ENCODE measurements around the gene MOCS3.
"Not testable (repeated sequence)": the region's sequence is repeated elsewhere in the genome, so short reads cannot be mapped to it uniquely, and the experiment has no call there.

MOCS3 gene

GRCh38 chr20:50932016-50932485 is 26.6 kb upstream of the MOCS3 start:
- no peak for DNase-seq (ENCODE audit: low read depth)

DNA sequence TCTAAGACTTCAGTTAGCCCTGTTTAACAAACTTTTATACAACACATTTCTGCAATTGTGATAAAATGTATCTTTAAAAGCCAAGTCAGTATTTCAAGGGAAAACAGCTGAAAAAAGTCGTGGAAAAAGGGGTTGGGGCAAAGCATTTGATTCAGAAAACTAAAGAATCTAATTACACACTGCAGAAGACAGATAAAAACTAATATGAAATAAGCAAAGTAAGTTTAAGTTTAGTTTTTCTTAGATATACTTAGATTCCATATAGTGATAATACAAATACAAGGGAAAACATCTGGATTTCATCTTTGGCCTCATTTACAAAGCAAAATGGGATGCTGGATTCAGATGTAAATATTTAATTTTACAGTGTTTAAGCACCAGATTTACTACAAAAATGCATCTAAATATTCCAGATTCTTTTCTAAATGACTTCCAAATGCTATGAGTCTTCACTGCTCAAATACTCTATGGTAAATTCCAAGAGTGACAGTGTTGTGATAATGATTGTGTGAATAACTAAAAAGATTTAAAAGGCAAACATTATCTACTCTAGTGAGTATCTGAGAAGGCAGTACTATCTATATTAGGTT is 25.8 kb upstream of the MOCS3 start:
- no peak for DNase-seq (ENCODE audit: low read depth)

GRCh38 chr20:50933589-50933988 is 25.0 kb upstream of the MOCS3 start:
- DNase-seq (ENCODE audit: low read depth), result no peak

GRCh38 chr20:50943069-50943468 is 15.5 kb upstream of the MOCS3 start:
- DNase-seq (ENCODE audit: low read depth), result no peak

DNA sequence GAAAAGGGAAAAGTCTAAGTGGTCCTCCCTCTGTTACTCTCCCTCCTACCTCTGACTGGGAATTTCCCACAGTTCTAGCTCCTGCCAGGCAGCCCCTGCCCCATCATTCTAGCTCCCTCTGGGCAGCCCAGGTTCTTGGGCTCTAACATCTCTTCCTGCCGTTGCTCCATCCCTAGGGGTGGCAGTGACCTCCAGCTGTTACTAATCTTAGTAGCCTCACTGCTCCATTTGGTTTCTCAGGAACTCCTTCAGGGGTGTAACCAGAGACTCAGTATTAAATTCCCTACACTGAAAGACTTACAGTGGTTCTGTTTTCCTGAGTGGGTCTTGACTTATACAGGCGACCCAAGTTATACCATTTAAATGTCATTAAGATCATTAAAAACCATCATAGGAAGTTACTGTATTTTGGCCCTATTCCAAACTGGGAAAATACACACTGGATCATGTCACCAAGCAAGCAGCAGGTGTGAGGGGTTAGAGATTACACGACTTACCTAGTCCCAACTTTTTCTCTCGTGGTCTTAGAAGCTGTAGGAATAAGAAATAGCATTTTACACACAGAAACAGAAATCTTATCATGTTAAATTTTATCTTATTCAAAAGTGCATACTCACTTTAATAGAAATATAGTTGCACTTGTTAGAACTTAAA is 10.4 kb upstream of the MOCS3 start:
- DNase-seq (ENCODE audit: low read depth), result no peak

- DNase-seq (ENCODE audit: low read depth), result no peak
Measured at GRCh38 chr20:50953196-50953595, 5.4 kb upstream of the MOCS3 start.

DNA sequence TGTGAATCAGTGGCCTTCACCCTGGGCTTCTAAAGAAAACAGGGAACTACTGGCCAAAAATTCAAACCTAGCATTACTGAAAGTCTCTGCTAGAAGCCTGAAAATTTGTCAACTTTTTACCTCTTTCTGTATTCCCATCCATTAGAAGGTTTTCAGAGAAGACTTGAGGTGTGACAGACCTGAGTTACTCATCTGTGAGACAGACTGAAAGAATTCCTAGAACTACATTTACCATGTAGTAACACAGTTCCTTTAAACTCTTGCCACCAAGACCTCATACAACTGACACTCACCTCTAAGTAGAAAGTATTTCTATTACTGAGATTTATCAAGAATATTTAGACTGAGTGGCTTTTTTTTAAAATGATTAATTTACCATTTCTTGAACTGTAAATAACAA is 4.8 kb upstream of the MOCS3 start:
- no peak for DNase-seq (ENCODE audit: low read depth)

DNA sequence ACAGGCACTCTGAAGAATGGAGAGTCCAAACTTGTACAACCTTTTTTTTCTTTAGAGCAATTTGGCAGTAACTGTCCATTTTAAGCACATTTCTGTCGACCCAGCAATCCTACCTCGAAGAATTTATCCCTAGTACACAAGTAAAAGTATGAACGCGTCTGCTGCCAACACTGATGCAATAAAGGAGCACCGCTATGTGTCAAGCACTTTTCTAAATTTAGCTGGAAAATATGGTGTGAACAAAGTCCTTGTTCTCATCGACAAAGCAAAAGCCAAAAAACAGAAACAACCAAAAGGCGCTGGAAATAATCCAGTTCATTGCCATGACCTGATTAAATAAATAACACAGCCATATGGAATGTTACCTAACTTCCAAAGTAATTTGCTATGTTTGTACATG is 1.3 kb upstream of the MOCS3 start:
- DNase-seq (ENCODE audit: low read depth), result no peak

DNA sequence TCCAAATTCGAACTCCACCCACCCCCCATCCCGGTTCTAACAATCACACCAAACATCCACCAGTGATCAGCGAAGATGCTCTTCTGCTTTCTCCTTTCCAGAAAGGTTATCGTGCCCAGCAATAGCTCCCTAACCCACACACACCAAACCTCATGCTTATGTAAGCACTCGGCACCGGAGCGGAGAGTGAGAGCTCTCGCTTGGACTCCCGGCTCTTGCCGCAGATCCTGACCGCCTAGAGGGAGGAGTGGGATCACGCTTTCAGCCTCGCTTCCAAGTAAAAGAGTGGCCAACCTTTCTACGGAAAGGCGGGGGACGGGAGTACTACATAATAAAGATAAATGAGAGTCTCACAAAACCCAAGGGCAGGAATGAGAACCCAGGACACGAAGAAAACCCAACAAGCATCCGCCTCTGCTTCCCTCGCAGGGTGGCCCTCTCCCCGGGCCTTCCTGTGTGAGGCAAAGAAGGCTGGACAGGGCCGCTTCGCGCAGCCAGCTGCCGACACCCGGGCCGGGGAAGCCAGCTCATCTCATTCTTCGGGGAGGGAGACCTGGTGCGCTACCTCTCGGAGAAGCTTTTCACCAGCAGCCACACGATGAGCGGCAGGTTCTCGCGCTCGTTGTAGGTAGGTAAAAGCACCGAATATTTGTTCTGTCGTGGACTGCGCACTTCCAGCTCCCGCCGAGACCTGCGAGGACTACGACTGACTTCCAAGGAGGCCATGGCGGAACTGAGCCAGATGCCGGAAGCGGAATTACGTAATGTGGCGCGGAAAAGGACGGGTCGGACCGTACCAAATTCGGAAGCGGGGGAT is 612 bp upstream of the MOCS3 start, which contains the start of gene DPM1:
TSS of gene DPM1 (minus strand) at position 735 of the 817 bp plus-strand sequence. CDS start at position 726, 9 bp downstream.
- peak; percentile 80 for DNase-seq (ENCODE audit: low read depth)

DNA sequence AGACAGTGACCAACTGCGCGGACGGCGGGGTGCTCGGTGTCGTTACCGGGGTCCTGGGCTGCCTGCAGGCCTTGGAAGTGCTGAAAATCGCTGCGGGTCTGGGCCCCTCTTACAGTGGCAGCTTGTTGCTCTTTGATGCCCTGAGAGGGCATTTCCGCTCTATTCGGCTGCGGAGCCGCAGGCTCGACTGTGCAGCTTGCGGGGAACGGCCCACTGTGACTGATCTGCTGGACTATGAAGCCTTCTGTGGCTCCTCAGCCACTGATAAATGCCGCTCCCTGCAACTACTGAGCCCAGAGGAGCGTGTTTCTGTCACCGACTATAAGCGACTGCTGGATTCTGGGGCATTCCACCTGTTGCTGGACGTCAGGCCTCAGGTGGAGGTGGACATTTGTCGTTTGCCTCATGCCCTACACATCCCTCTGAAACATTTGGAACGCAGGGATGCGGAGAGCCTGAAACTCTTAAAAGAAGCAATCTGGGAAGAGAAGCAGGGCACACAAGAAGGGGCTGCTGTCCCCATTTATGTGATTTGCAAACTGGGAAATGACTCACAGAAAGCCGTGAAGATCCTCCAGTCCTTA is 1.0 kb downstream of the MOCS3 start:
- no peak for DNase-seq (ENCODE audit: low read depth)

DNA sequence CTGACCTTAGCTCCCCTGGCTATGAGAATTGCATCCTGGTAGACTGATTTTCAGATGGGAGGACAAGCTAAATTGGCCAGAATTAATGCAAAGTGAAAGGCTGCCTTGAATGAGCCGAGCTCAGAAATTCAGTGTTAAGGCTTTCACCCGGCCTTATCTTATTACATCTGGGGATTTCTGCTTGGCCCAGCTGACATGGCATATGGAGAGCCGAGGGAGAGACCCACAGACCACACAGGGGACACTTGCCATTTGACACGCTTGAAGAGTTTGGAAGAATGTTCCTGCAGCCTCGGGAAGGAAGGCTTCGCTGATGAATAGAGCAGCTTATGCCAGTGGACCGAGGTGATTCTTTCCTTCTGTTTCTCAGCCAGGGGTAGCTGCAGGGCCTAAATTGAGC is 9.0 kb downstream of the MOCS3 start:
- DNase-seq (ENCODE audit: low read depth), result no peak

GRCh38 chr20:50968289-50968688 is 9.7 kb downstream of the MOCS3 start:
- DNase-seq (ENCODE audit: low read depth), result no peak

- DNase-seq (ENCODE audit: low read depth), result no peak
Measured at GRCh38 chr20:50969435-50969834, 10.8 kb downstream of the MOCS3 start.

DNA sequence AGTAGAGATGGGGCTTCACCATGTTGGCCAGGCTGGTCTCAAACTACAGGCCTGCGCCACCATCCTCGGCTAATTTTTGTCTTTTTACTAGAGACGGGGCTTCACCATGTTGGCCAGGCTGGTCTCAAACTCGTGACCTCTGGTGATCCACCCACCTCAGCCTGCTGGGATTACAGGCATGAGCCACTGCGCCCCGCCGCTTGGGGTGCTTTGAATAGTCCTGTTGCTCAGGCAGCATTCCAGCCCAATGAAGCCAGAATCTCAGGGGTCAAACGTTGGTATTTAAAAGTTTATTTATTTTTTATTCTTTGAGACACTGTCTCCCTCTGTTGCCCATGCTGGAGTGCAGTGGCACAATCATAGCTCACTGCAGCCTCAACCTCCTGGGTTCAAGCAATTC is 11.3 kb downstream of the MOCS3 start:
- DNase-seq (ENCODE audit: low read depth), result no peak

DNA sequence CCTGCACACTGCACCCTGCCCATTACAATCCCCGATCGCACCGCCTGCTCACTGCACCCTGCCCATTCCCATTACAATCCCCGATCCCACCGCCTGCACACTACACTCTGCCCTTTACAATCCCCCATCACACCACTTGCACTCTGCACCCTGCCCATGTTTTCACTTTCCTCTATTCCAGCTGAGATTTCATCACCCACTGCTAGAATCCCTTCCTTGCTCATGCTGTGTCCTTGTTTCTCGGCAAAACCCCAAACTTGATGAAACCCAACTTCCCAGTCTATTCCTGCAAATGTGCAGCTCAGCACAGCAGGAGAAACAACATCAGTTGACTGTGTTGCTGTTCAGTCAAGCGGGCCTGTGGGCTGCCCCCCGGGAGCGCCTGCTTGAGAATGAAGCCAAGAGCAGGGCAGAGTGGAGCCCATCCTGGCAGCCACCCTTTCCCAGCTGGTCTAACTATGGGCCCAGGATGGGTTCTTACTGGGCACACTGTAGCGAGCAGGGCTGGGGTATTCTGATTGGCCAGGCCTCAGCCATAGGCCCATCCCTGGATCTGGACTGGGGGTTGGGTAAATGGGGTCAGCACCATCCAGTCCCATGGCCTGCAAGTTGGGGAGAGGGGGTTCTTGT is 17.2 kb downstream of the MOCS3 start:
- no peak for DNase-seq (ENCODE audit: low read depth)

- DNase-seq (ENCODE audit: low read depth), result no peak
Measured at GRCh38 chr20:50977066-50978021, 18.7 kb downstream of the MOCS3 start.

DNA sequence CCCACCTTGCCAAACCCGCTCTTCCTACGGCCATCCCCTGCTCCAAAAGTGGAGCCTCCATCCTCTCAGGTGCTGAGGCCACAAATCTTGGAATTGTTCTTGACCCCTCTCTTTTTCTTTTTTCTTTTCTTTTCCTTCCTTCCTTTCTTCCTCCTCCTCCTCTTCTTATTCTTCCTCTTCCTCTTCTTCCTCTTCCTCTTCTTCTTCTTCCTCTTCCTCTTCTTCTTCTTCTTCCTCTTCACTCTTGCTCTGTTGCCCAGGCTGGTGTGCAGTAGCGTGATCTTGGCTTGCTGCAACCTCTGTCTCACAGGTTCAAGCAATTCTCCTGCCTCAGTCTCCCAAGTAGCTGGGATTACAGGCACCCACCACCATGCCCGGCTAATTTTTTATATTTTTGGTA is 19.9 kb downstream of the MOCS3 start:
- not testable (repeated sequence) for DNase-seq (ENCODE audit: low read depth)

DNA sequence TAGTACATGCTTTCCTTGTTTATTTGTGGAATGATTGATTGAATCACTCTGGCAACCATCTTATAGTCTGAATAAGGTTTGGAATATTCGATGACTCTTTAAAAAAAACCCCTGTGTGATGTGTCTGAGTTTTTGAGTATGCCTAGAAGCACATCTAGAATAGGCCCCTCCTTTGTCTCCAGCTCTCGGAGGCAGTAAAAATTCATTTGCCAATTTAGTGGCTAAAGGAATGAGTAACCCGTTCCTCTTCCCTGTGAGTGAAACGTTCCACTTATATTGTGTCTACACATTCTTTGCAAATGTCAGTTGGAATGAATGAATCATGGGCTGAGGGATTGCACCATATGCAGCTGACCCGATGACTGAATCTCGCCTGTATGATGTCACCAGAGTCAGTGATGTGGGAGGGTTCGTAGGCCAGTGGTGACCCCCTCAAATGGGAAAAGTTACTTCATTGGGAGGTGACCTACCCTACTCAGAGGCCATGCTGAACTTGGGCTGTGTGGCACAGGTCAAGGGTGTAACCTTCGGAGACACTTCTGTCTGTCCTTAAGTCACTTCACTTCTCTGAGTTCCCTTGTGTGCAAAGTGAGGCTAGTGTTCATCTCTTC is 21.6 kb downstream of the MOCS3 start:
- no peak for DNase-seq (ENCODE audit: low read depth)

DNA sequence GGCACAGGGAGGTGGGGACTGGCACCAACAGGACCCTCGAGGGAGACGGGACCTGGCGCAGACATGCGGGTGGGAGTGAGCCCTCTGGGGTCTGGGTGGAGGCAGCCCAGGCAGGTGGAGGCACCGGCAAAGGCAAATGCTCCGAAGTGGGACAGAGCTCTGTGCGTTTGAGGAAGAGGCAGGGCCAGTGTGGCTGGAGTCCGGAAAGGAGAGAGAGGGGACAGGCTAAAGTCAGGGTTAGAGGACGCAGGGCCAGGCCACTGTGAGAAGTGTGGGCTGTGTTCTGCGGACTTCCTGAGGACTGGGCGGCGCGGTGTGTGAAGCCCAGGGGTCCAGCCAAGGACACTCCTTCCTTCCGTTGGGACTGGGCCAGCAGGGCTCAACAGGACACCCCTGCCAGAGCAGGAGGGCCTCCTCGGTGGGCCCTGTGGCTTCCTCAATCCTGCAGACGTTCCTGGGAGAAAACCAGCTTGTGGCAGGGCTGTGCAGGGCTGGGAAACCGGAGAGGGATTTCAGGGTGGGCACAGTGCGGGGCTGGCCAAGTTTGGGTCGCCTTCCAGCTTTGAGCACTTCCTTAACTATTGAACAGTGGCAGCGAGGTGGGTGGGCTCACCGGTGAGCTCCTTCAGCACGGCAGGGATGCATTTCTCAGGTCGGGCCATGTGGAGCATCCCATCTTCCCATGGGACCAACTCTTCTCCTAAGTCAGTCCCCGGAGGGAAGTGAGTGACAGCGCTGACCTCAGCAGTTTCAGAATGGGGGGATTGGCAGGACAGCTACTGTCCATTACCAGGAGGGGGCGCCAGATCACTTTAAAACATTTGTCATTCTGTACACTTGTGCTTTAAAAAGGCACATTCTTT is 22.5 kb downstream of the MOCS3 start:
- peak; percentile 46 for DNase-seq (ENCODE audit: low read depth)

- no peak for DNase-seq (ENCODE audit: low read depth)
Measured at GRCh38 chr20:50981714-50982048, 23.1 kb downstream of the MOCS3 start.
